SK-N-MC (cell line): Measurements from ENCODE around the gene TMEM126B.

Experiments used
- EZH2 ChIP-seq: fragments of 200-600 bp; sonication (generic); IDR thresholded peaks from one replicate; pipeline ENCODE4 v1.6.1; 2017; ENCODE audit warnings: antibody characterized with exemption
- FOXP2 ChIP-seq: optimal IDR thresholded peaks from 2 replicates; pipeline ENCODE3; 2011; ENCODE audit warnings: mild to moderate bottlenecking, moderate library complexity; ENCODE audit not compliant: insufficient read depth; ENCODE audit errors: extremely low read length, control extremely low read depth
- POLR2AphosphoS5 ChIP-seq: IDR thresholded peaks from 2 replicates; pipeline ENCODE4 v1.6.1; 2012; ENCODE audit warnings: mild to moderate bottlenecking, low read depth, low read length, borderline replicate concordance

DNA sequence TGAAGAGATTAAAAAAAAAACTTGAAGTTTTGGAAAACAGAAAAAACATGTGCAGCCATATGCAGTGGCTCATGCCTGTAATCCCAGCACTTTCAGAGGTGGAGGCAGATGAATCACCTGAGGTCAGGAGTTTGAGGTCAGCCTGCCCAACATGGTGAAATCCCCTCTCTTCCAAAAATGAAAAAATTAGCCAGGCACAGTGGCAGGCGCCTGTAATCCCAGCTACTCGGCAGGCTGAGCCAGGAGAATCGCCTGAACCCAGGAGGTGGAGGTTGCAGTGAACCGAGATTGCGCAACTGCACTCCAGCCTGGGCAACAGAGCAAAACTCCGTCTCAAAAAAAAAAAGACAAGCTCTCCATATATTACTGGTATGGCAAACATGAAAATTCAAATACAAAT lies 8.9 kb upstream of the TMEM126B start:
- TF ChIP-seq EZH2 (no peak), POLR2AphosphoS5 (no peak), FOXP2 (no peak)
